ENCODE measurements around the gene CA10. TPM values are rescaled to one million over a fixed set of nuclear protein-coding genes. Genes with fewer than 3 reads are reported as not detected.

Gene CA10
- total RNA-seq, 2 experiments from 2014 or later, result not detected

DNA sequence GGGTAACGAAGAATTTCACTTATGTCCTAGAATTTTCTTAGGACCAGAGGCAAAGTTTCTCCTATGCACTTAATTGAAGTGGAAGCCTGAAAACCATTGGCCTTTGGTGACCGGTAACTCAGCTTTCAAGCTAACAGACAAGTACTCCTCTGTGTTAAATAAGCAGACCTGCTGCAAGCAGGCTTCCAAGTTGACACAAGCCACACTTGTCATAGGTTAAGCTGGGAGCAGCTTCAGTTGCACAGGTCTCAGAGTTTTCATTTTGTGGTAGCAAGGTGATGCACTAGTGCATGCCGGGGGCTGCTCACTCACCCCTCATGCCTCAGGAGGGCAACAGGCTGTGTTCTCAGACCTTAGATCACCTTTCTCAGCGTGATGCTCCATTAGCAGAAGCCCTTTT is 498.2 kb downstream of the CA10 start:
- TF ChIP-seq, protein P1, sequence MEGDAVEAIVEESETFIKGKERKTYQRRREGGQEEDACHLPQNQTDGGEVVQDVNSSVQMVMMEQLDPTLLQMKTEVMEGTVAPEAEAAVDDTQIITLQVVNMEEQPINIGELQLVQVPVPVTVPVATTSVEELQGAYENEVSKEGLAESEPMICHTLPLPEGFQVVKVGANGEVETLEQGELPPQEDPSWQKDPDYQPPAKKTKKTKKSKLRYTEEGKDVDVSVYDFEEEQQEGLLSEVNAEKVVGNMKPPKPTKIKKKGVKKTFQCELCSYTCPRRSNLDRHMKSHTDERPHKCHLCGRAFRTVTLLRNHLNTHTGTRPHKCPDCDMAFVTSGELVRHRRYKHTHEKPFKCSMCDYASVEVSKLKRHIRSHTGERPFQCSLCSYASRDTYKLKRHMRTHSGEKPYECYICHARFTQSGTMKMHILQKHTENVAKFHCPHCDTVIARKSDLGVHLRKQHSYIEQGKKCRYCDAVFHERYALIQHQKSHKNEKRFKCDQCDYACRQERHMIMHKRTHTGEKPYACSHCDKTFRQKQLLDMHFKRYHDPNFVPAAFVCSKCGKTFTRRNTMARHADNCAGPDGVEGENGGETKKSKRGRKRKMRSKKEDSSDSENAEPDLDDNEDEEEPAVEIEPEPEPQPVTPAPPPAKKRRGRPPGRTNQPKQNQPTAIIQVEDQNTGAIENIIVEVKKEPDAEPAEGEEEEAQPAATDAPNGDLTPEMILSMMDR (IDR thresholded peaks at IDR 0.05), result no peak
- H3K36me3 Mint-ChIP-seq (ENCODE audit: low read depth), result no peaks in the 10 kb centered on the region
- no peaks in the 10 kb centered on the region for H3K4me1 Mint-ChIP-seq (ENCODE audit: low read depth)
- peaks cover 0 to 18% of the 10 kb centered on the region in 2 experiments for H3K27me3 ChIP-seq (ENCODE audit: control insufficient read depth in 1 of 2, insufficient read depth in 2 of 2, low read length in 2 of 2)
- H3K4me1 ChIP-seq (ENCODE audit: insufficient read depth, low read length), result no peaks in the 10 kb centered on the region
- H3K27ac ChIP-seq (ENCODE audit: low read depth in 1 of 2, low read length in 2 of 2), result no peak overlapping the region
- DNase-seq (no peak), ATAC-seq (ENCODE audit: poor library complexity) (no peak)
- intact Hi-C loops (cut with DNase I, micrococcal nuclease), result no loop called here
- no peaks in the 10 kb centered on the region for H3K36me3 ChIP-seq (ENCODE audit: insufficient read depth, low read length)
- H3K4me3 ChIP-seq (ENCODE audit: low read length), result no peak overlapping the region
- H3K4me3 Mint-ChIP-seq, result no peak overlapping the region
- H3K27me3 Mint-ChIP-seq, result peaks cover 26% of the 10 kb centered on the region
- H3K9me3 ChIP-seq (ENCODE audit: control insufficient read depth in 1 of 2, insufficient read depth in 1 of 2, low read length in 2 of 2), result no peaks in the 10 kb centered on the region
- CTCF ChIA-PET, result no interaction called here
- no peaks in the 10 kb centered on the region for H3K9me3 Mint-ChIP-seq
- POLR2A ChIA-PET, result no interaction called here
- H3K27ac Mint-ChIP-seq, result no peak overlapping the region

DNA sequence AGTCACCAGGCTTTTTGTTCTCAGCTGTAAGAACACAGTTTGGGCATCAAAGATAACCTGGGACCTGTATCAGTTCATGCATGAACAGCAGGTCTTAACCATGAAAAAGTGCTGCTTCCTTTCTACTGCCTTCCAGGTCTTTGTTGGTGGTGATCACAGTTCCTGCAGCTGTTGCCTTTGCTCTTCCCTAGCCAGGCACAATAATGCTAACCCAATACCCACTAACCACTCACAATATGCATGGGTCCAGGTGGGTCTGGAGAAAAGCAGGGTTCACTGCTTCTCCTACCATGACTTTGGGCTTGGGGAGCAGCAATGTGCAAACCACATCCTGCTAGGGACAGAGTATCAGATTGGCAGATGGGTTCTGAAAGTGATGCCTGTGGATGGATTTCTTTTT is 501.3 kb downstream of the CA10 start:
- Mint-ChIP-seq H3K36me3 (ENCODE audit: low read depth) (no peaks in the 10 kb centered on the region), H3K4me1 (ENCODE audit: low read depth) (no peaks in the 10 kb centered on the region), H3K4me3 (no peak overlapping the region), H3K27me3 (peaks cover 8% of the 10 kb centered on the region), H3K9me3 (no peaks in the 10 kb centered on the region), H3K27ac (no peak overlapping the region)
- Histone ChIP-seq H3K27me3 (ENCODE audit: control insufficient read depth in 1 of 2, insufficient read depth in 2 of 2, low read length in 2 of 2) (peaks cover 0 to 19% of the 10 kb centered on the region in 2 experiments), H3K4me1 (ENCODE audit: insufficient read depth, low read length) (no peaks in the 10 kb centered on the region), H3K9me3 (ENCODE audit: control insufficient read depth in 1 of 2, insufficient read depth in 1 of 2, low read length in 2 of 2) (no peaks in the 10 kb centered on the region), H3K36me3 (ENCODE audit: insufficient read depth, low read length) (no peaks in the 10 kb centered on the region), H3K27ac (ENCODE audit: low read depth in 1 of 2, low read length in 2 of 2) (no peak overlapping the region), H3K4me3 (ENCODE audit: low read length) (no peak overlapping the region)
- TF ChIP-seq, protein P1 (IDR thresholded peaks at IDR 0.05), result no peak
- POLR2A ChIA-PET, result no interaction called here
- intact Hi-C loops (cut with DNase I, micrococcal nuclease), result no loop called here
- CTCF ChIA-PET, result no interaction called here
- ATAC-seq (ENCODE audit: poor library complexity) (no peak), DNase-seq (no peak)

DNA sequence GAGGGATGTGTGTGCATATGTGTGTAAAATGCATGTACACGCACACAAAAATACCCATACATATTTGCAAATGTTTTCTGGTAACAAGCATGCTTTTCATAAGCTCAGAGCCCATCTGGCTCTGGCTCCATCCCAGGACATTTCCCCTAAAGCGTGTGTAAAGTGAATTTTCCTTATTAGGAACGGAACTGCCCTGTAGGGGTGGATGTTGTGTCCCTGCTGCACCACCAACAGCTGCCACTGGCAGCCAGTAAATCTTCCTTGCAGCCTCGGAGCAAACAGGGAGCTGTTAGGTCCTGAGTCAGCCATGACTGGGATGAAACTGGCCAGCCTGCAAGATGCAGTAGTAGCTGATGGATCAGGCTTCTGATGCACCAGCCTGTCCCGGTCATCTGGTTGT is 504.6 kb downstream of the CA10 start:
- ATAC-seq (ENCODE audit: poor library complexity) (no peak), DNase-seq (no peak)
- Mint-ChIP-seq H3K27ac (no peak overlapping the region), H3K4me3 (no peak overlapping the region), H3K27me3 (peaks cover 25% of the 10 kb centered on the region), H3K4me1 (ENCODE audit: low read depth) (no peaks in the 10 kb centered on the region), H3K36me3 (ENCODE audit: low read depth) (no peaks in the 10 kb centered on the region), H3K9me3 (no peaks in the 10 kb centered on the region)
- Histone ChIP-seq H3K4me3 (ENCODE audit: low read length) (no peak overlapping the region), H3K36me3 (ENCODE audit: insufficient read depth, low read length) (no peaks in the 10 kb centered on the region), H3K27me3 (ENCODE audit: control insufficient read depth in 1 of 2, insufficient read depth in 2 of 2, low read length in 2 of 2) (peaks cover 0 to 22% of the 10 kb centered on the region in 2 experiments), H3K4me1 (ENCODE audit: insufficient read depth, low read length) (no peaks in the 10 kb centered on the region), H3K9me3 (ENCODE audit: control insufficient read depth in 1 of 2, insufficient read depth in 1 of 2, low read length in 2 of 2) (no peaks in the 10 kb centered on the region), H3K27ac (ENCODE audit: low read depth in 1 of 2, low read length in 2 of 2) (no peak overlapping the region)
- intact Hi-C loops (cut with DNase I, micrococcal nuclease), result no loop called here
- TF ChIP-seq, protein P1 (IDR thresholded peaks at IDR 0.05), result no peak
- POLR2A ChIA-PET, result interaction anchor here (0.5 kb wide), 1 partner anchor 358 kb away, joined by 3 read pairs; no protein-coding TSS in a partner anchor
- CTCF ChIA-PET, result no interaction called here
